Ureter (tissue), 1 donor: ENCODE data around the gene MAD2L1BP. TPM values are rescaled to one million over a fixed set of nuclear protein-coding genes. Genes with fewer than 3 reads are reported as not detected.
"Not testable (repeated sequence)": the region's sequence is repeated elsewhere in the genome, so short reads cannot be mapped to it uniquely, and the experiment has no call there.

Source experiments
- DNase-seq: peaks from one replicate; pipeline ENCODE4 v3.0.0-alpha.2; 2020; ENCODE audit warnings: low spot score
- total RNA-seq: library from RNA; stranded (reverse); gene quantifications from one replicate; pipeline ENCODE4 v1.2.4, GENCODE V29; 2023
- donor health status: DM: yes; HTN: yes; CAD: no.

The MAD2L1BP gene
- 27.2 TPM for total RNA-seq

DNA sequence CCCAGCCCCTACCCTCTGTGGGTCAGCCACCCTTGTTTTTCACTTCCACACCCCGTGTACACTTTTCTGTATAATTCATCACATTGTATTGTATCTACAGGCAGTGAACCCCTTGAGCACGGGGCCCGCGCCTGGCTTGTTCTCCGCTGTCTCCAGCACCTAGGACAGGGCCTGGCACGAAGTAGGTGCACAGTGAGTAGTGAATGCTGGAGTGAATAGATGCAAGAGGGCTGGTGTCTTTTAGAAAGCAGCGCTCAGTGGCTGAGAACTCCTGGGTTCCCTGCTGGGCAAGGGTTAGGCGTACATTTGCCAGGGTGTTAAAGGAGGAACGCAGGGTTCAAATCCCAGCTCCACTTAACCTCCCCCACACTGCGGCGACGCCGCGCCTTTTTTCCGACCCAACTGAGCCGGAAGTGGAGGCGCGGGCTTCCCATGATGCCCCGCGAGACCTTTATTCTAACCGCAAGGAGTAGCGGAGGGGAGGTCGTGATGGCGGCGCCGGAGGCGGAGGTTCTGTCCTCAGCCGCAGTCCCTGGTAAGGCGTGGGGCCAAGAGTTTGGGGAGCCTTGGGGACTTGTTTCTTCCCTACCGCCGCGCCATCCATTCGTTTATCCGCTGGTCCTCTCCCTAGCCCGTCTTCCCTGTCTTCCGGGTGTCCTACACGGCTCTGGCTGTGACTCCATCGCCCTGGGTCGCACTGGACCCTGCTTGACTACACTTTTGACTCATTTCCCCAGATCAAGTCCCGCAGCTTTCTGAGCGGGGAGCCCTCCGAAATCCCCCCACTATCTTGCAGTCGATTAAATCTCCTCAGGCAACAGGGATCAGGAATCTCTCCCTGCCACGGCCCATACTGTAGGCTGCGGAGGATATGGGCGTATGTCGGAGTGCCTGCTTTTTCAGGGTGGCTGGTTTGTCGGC, at the start of gene MAD2L1BP:
Gene MAD2L1BP (plus strand): TSS at position 454 of the 921 bp plus-strand sequence. CDS start 36 bp downstream, at position 490.
- peak; percentile 84 for DNase-seq

GRCh38 chr6:43588194-43588593, 47.4 kb upstream of the MAD2L1BP start:
- DNase-seq = no peak

DNA sequence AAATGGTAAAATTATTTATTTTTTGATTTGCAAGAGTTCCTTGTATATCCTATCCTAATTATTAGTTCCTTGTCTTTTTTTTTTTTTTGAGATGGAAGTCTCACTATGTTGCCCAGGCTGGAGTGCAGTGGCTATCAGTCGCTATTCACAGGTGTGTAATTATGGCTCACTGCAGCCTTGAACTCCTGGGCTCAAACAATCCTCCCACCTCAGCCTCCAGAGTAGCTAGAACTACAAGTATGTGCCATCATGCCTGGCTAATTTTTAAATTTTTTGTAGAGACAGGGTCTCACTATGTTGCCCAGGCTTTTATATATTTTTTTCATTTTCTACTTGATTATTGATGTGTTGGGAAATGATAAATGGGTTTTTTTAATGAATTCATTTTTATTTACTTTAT, 46.1 kb upstream of the MAD2L1BP start:
- not testable (repeated sequence) for DNase-seq

DNA sequence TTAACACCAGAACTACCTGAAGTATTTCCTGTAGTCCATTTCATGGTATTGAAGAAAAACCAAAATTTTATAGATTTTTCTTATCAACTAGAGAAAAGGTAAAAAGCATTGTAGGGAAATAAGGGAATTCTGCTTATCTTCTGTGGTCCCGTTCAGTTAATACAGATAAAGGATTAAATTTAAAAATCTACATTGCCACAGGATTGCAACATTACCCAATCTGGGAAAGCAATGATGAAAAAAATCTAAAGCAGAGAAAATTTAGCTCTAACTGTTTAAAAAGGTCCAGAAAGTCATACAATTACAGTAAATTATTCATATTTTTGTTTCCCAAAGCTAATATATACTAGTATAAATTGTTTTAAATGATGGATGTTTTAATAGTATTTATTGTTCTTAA, 41.7 kb upstream of the MAD2L1BP start:
- no peak for DNase-seq

GRCh38 chr6:43600595-43600994, 35.0 kb upstream of the MAD2L1BP start:
- DNase-seq = no peak

DNA sequence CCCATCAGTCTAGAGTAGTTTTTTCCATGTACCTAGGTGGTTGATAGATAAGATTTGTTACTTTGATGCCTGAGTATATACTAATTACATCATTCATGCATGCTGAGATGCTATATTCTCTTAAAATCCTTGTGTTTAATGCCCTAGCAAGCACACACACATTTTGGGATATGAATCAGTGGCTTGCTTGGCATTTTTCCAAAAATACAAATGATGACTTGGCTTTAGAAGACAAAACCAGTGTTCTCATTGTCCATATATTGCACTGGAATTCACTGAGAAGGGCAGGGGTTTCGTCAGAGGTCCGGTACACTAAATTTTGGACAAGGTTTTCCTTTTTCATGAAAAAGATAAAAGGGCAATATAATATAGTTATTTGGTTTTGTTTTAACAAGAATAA, 31.5 kb upstream of the MAD2L1BP start:
- no peak for DNase-seq

- no peak for DNase-seq
Observed at GRCh38 chr6:43606019-43606418, 29.6 kb upstream of the MAD2L1BP start.

DNA sequence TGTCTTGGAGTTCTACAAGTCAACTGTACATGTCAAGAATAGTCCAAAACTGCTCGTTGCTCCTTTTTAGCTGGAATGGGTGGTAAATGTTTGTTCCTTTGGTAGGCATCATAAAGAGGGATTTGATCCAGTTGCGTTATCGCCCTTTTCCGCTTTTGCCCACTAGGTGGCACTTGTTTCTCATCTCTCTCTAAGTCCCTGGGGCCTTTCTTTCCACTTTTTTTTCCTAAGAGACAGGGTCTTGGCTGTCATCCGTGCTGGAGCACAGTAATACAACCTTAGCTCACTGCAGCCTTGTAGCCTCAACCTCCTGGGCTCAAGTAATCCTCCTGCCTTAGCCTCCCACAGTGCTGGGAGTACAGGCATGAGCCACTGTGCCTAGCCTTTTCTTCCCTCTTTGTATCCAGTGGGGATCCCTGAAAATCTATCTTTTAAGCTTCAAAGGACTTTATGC, 27.3 kb upstream of the MAD2L1BP start:
- peak; percentile 68 for DNase-seq

DNA sequence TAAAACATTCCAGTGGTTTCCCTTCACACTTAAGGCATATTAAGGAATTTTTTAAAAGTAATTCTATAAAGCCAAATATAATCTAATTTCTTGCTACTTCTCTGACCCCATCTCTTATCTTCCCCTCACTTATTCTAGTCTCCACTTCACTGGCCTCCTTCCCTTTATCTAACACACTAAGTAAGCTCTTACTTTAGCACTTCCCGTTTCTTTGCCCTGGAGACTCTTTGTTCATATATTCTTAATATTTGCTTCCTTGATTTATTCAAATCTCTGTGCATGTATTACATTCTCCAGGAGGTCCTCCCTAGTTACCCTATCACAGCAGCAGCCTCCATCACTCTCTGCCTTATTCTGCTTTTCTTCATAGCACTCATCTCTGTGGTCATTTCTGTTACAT, 26.8 kb upstream of the MAD2L1BP start:
- no peak for DNase-seq

GRCh38 chr6:43609402-43609801, 26.2 kb upstream of the MAD2L1BP start:
- DNase-seq = no peak

- DNase-seq = no peak
Observed at GRCh38 chr6:43610431-43610830, 25.2 kb upstream of the MAD2L1BP start.

GRCh38 chr6:43613721-43614395, 21.8 kb upstream of the MAD2L1BP start:
- no peak for DNase-seq

- DNase-seq = no peak
Observed at GRCh38 chr6:43614396-43614730, 21.3 kb upstream of the MAD2L1BP start.

- DNase-seq = no peak
Observed at GRCh38 chr6:43616725-43617472, 18.7 kb upstream of the MAD2L1BP start.

- DNase-seq = no peak
Observed at GRCh38 chr6:43621078-43621835, 14.4 kb upstream of the MAD2L1BP start.

DNA sequence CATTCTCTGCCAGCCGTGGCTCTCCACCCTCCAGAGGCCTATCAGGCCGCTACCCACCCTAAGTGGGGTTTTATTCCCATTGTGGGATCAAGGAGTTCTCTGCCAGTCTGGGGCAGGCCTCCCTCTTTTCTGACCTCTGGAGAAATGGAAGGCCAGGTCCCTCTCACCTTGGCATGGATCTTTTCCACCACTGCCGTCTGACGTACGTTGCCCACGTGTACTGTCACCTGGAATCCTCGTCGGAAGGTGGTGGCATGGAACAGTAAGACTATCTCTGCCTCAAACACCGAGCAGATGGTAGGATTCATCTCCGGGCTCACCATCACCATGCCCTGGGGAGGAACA, 13.8 kb upstream of the MAD2L1BP start:
- DNase-seq = no peak

- DNase-seq = no peak
Observed at GRCh38 chr6:43622541-43622940, 13.1 kb upstream of the MAD2L1BP start.

- DNase-seq = no peak
Observed at GRCh38 chr6:43623880-43624785, 11.5 kb upstream of the MAD2L1BP start.

GRCh38 chr6:43624786-43625288, 10.8 kb upstream of the MAD2L1BP start:
- no peak for DNase-seq

DNA sequence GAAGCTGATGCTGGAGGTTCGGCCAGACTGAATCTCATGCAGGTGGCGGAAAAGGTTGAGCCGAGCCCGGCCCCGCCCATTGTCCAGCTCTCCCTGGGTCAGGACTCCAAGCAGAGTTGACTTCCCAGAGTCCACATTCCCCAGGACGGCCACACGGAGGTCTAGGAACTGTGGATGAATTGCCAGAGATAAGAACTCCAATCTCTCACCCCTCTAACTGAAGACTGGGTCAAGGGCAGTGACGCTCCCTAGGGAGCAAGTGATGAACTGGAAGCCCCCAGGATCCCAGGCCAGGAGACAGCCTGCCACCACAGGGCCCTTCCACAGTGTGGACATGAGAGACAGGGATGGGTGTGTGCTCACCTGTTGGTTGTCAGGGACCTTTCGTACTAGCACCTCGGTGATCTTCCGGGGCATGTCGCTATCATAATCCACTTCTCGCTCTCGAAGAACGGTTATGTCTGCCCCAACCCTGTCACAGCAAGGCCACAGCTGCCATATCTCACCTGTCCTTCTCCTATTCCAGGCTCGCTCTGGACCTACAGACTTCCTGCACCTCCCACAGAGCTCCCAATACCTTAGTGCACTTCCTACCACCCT, 10.1 kb upstream of the MAD2L1BP start:
- no peak for DNase-seq
